ENCODE measurements around the gene DHRS11. TPM values are rescaled to one million over a fixed set of nuclear protein-coding genes. Genes with fewer than 3 reads are reported as not detected.
"Not testable (repeated sequence)": the region's sequence is repeated elsewhere in the genome, so short reads cannot be mapped to it uniquely, and the experiment has no call there.

Gene DHRS11
- polyA plus RNA-seq, 1 donor = 5.9 TPM

- DNase-seq (ENCODE audit: low read depth) = no peak
These were observed 2.1 kb downstream of the DHRS11 start for GRCh38 chr17:36593656-36594316.

- DNase-seq (ENCODE audit: low read depth) = no peak
These were observed 3.1 kb downstream of the DHRS11 start for GRCh38 chr17:36594626-36595401.

GRCh38 chr17:36597226-36597625 is 5.5 kb downstream of the DHRS11 start:
- no peak for DNase-seq (ENCODE audit: low read depth)

GRCh38 chr17:36597866-36598777 is 6.4 kb downstream of the DHRS11 start:
- DNase-seq (ENCODE audit: low read depth) = no peak

- DNase-seq (ENCODE audit: low read depth) = no peak
These were observed 7.3 kb downstream of the DHRS11 start for GRCh38 chr17:36598951-36599401.

GRCh38 chr17:36599546-36600250 is 8.0 kb downstream of the DHRS11 start:
- no peak for DNase-seq (ENCODE audit: low read depth)

GRCh38 chr17:36600465-36600864 is 8.8 kb downstream of the DHRS11 start:
- no peak for DNase-seq (ENCODE audit: low read depth)

- no peak for DNase-seq (ENCODE audit: low read depth)
These were observed 9.2 kb downstream of the DHRS11 start for GRCh38 chr17:36600936-36601302.

GRCh38 chr17:36601303-36602029 is 9.8 kb downstream of the DHRS11 start, which contains the start of gene MRM1:
TSS of gene MRM1 (plus strand) at chr17:36601583. CDS start at chr17:36601811, 228 bp downstream.
- DNase-seq (ENCODE audit: low read depth) = peak; percentile 47

- DNase-seq (ENCODE audit: low read depth) = no peak
These were observed 10.5 kb downstream of the DHRS11 start for GRCh38 chr17:36602030-36602748.

- DNase-seq (ENCODE audit: low read depth) = no peak
These were observed 11.3 kb downstream of the DHRS11 start for GRCh38 chr17:36602924-36603384.

GRCh38 chr17:36605028-36605427 is 13.3 kb downstream of the DHRS11 start:
- not testable (repeated sequence) for DNase-seq (ENCODE audit: low read depth)

- no peak for DNase-seq (ENCODE audit: low read depth)
These were observed 16.6 kb downstream of the DHRS11 start for GRCh38 chr17:36608280-36608679.

- no peak for DNase-seq (ENCODE audit: low read depth)
These were observed 17.3 kb downstream of the DHRS11 start for GRCh38 chr17:36608794-36609497.

GRCh38 chr17:36609498-36609862 is 17.8 kb downstream of the DHRS11 start:
- DNase-seq (ENCODE audit: low read depth) = no peak

GRCh38 chr17:36610474-36610873 is 18.8 kb downstream of the DHRS11 start:
- no peak for DNase-seq (ENCODE audit: low read depth)

- no peak for DNase-seq (ENCODE audit: low read depth)
These were observed 19.8 kb downstream of the DHRS11 start for GRCh38 chr17:36611345-36612072.

GRCh38 chr17:36612323-36612722 is 20.6 kb downstream of the DHRS11 start:
- no peak for DNase-seq (ENCODE audit: low read depth)

- DNase-seq (ENCODE audit: low read depth) = no peak
These were observed 21.5 kb downstream of the DHRS11 start for GRCh38 chr17:36613155-36613554.

All from forelimb muscle (tissue), 1 donor.